ENCODE data around the gene SCGB2B2.

Gene SCGB2B2

GRCh38 chr19:34681478-34681877 lies 4.5 kb upstream of the SCGB2B2 start:
- TF ChIP-seq CTCF (IDR thresholded peaks at IDR 0.05; ENCODE audit: low read depth, low read length, missing control alignments), result no peak
- H3K4me3 ChIP-seq (replicated peaks; ENCODE audit: low read depth, low read length), result no peak overlapping the region

GRCh38 chr19:34678421-34678820 lies 1.5 kb upstream of the SCGB2B2 start:
- no peak for TF ChIP-seq CTCF (IDR thresholded peaks at IDR 0.05; ENCODE audit: low read depth, low read length, missing control alignments)
- no peak for DNase-seq (ENCODE audit: extremely low read depth, low read depth)

More at GRCh38 chr19:34681478-34681877, 4.5 kb upstream of the SCGB2B2 start:
- DNase-seq (ENCODE audit: extremely low read depth, low read depth), result no peak

GRCh38 chr19:34678085-34678412 lies 1.1 kb upstream of the SCGB2B2 start:
- no peak for DNase-seq (ENCODE audit: extremely low read depth, low read depth)
- TF ChIP-seq CTCF (IDR thresholded peaks at IDR 0.05; ENCODE audit: low read depth, low read length, missing control alignments), result no peak
- H3K4me3 ChIP-seq (replicated peaks; ENCODE audit: low read depth, low read length), result peak overlapping the region; percentile 63

More at GRCh38 chr19:34678421-34678820, 1.5 kb upstream of the SCGB2B2 start:
- peak overlapping the region; percentile 63 for H3K4me3 ChIP-seq (replicated peaks; ENCODE audit: low read depth, low read length)

- peak; percentile 86 for DNase-seq (ENCODE audit: extremely low read depth, low read depth)
- peak within 1 kb of the TSS; percentile 63 for H3K4me3 ChIP-seq (replicated peaks; ENCODE audit: low read depth, low read length)
These were observed 576 bp upstream of the SCGB2B2 start, which contains the start of gene ZNF302 for GRCh38 chr19:34677386-34678084. ZNF302 (plus strand) TSS chr19:34677678; CDS start chr19:34678805, 1,127 bp downstream.

GRCh38 chr19:34675919-34676318 lies 1.0 kb downstream of the SCGB2B2 start:
- no peak overlapping the region for H3K4me3 ChIP-seq (replicated peaks; ENCODE audit: low read depth, low read length)
- TF ChIP-seq CTCF (IDR thresholded peaks at IDR 0.05; ENCODE audit: low read depth, low read length, missing control alignments), result no peak
- DNase-seq (ENCODE audit: extremely low read depth, low read depth), result no peak

More at GRCh38 chr19:34677386-34678084, 576 bp upstream of the SCGB2B2 start, which contains the start of gene ZNF302:
- no peak for TF ChIP-seq CTCF (IDR thresholded peaks at IDR 0.05; ENCODE audit: low read depth, low read length, missing control alignments)

GRCh38 chr19:34675250-34675649 lies 1.7 kb downstream of the SCGB2B2 start:
- H3K4me3 ChIP-seq (replicated peaks; ENCODE audit: low read depth, low read length), result no peak overlapping the region
- no peak for DNase-seq (ENCODE audit: extremely low read depth, low read depth)
- TF ChIP-seq CTCF (IDR thresholded peaks at IDR 0.05; ENCODE audit: low read depth, low read length, missing control alignments), result no peak

All from HFF-Myc (cell line).